IPS DF 4.7 (cell line): Measurements from ENCODE around the gene GPATCH3.
A peak's percentile ranks its signal among the peaks of the same experiment; 100 is the strongest.
"Not testable (repeated sequence)": the region's sequence is repeated elsewhere in the genome, so short reads cannot be mapped to it uniquely, and the experiment has no call there.

ENCODE experiments used
- DNase-seq: peaks from one replicate; pipeline ENCODE4 v3.0.0-alpha.2; 2013; ENCODE audit warnings: low spot score; ENCODE audit errors: extremely low read depth

Gene GPATCH3

GRCh38 chr1:26900001-26900814 is at the start of gene GPATCH3:
GPATCH3 (minus strand) TSS chr1:26900467; CDS start chr1:26900442, 25 bp downstream.
- DNase-seq = peak; percentile 84

DNA sequence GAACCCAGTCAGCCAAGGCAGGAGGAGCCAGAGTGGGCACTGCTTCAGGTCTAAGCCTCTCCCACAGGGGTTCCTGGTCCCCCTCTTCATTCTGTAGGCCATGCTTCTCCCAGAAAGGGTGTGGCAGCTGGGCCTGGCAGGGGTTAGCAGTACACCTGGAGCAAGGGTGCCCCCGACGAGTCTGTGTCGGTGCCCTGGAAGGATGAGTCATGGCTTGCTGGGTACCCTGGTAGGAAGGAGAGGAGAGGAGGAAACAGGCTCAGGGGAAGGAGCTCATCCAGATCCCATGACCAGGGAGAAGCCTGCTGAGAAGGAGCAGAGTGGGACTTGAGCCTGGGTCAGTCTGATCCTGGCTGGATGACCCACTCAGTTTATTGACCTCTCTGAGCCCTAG is 49.7 kb upstream of the GPATCH3 start:
- no peak for DNase-seq

GRCh38 chr1:26949266-26949925 is 49.1 kb upstream of the GPATCH3 start:
- DNase-seq = no peak

GRCh38 chr1:26948725-26949057 is 48.4 kb upstream of the GPATCH3 start:
- not testable (repeated sequence) for DNase-seq

GRCh38 chr1:26946270-26946669 is 46.0 kb upstream of the GPATCH3 start:
- no peak for DNase-seq

GRCh38 chr1:26945728-26946127 is 45.5 kb upstream of the GPATCH3 start:
- no peak for DNase-seq

DNA sequence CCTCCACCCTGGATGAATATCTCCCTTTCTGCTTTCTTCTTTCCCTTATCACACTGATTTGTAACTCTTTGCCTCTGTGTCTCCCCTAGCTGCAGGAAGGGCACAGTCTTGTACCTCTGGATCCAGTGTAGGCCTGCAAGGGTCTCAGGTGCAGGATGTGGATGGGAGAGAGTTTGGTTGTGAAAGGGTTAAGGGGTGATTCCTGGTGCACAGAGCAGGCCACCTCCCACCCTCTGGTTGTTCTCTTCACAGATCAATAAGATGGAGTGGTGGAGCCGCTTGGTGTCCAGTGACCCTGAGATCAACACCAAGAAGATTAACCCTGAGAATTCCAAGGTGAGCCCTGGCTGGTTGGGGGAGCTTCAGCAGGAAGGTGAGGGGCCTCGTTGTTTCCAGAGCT is 44.9 kb upstream of the GPATCH3 start:
- no peak for DNase-seq

GRCh38 chr1:26942656-26943055 is 42.4 kb upstream of the GPATCH3 start:
- DNase-seq = no peak

GRCh38 chr1:26941311-26941710 is 41.0 kb upstream of the GPATCH3 start:
- no peak for DNase-seq

- DNase-seq = no peak
These were observed 38.4 kb upstream of the GPATCH3 start for GRCh38 chr1:26938659-26939025.

- no peak for DNase-seq
These were observed 37.9 kb upstream of the GPATCH3 start for GRCh38 chr1:26938004-26938658.

GRCh38 chr1:26936823-26937222 is 36.6 kb upstream of the GPATCH3 start:
- no peak for DNase-seq

DNA sequence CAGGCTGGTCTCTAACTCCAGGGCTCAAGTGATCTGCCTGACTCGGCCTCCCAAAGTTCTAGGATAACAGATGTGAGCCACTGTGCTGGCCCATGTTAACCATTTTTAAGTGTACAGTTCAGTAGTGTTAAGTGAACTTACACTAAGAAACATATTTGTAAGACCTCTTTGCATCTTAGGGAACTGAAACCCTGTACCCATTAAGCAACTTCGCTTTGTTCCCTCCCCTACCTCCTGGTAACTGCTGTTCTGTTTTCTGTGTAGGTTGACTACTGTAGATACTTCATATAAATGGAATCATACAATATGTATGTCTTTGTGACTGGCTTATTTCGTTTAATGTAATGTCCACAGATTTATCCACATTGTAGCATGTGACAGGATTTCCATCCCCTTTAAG is 32.3 kb upstream of the GPATCH3 start:
- DNase-seq = no peak

GRCh38 chr1:26923711-26924110 is 23.4 kb upstream of the GPATCH3 start:
- DNase-seq = no peak

GRCh38 chr1:26922901-26923300 is 22.6 kb upstream of the GPATCH3 start:
- DNase-seq = no peak

DNA sequence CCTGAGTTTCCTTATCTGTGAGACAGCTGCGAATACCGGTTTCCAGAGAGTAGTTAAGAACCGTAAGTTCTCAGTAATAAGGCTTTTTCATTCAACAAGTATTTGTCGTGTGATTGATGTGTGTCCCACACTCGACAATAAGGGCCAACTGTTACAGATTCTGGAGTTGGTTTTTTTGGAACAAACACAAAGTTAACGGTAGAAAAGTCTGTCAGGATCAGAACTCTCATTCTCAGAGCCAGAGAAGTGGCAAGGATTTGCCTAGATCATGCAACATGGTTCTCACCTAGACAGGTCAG is 22.1 kb upstream of the GPATCH3 start:
- no peak for DNase-seq

DNA sequence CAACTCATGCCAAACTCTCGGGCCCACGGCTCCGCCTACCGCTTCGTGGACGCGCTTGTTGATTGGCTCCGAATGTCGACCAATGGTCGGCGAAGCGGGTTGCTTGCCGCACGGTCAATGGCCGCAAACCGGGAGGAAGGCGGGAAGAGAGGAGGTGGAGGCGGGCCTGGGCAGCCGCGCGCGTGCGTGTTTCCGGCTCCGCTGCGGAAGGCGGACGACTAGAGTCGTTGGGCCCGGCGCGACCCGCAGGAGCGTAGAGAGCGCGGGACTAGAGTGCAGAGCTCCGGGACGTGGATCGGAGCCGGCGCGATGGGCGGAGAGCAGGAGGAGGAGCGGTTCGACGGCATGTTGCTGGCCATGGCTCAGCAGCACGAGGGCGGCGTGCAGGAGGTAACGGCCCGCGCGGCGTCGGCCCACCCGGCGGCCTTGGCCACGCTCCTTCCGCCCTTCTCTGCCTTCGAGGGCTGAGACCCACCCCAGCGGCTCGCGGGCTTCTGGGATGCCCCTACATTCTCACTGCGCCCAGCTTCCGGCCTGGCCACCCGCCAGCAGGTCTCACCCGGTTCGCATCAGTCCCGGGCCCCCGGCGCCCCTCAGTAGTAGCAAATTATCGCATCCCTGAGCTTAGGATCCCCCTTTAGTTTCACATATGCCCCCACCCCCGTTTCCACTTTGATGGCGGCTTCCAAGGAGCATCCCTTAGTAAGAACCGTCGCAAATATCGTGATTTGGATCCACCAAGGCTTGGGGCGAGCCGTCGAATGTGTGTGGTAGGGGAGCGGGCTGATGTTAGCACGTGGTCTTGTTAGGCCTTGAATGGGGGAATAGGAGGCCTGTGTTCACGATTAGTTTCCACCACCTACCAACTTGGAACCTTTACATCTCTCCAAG is 21.5 kb upstream of the GPATCH3 start, which contains the start of gene NUDC:
TSS of gene NUDC (plus strand) at position 204 of the 891 bp plus-strand sequence. CDS start at position 310, 106 bp downstream.
- DNase-seq = peak; percentile 84

GRCh38 chr1:26921126-26921539 is 20.9 kb upstream of the GPATCH3 start:
- DNase-seq = no peak

DNA sequence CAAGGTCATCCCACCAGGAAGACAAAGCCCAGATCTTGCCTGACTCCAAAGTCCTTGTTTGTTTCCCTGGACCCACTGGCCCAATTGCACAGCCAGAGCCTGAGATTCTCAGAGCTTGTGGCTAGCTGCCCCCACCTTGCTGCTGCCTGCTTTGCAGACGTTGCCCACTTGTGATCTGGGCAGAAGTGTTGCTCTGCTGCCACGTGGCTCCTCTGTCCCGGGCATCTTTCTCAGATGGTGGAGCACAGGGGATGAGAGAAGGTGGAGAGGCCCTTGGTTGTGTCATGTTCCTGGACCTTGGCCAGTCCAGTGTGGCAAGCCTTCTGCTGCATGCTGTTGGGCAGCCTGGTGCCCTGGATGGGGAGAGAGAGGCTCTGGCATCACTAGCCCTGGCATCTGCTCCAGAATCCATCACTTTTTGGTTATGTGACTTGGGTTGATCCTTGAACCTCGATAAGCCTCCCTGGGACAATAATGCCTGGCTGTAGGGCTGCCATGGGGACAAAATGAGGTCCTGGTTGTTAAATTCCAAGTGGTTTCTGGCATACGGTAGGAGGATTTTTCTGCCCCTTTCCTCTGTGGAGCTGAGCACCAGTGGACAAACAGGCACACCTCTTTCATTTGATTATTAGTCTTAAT is 15.1 kb upstream of the GPATCH3 start:
- no peak for DNase-seq

GRCh38 chr1:26913754-26914619 is 13.7 kb upstream of the GPATCH3 start, which contains the start of gene NR0B2:
NR0B2 (minus strand) TSS chr1:26913975; CDS start chr1:26913940, 35 bp downstream.
- no peak for DNase-seq
